Body of pancreas (tissue), 4 donors: ENCODE measurements around the gene EGF. TPM values are rescaled to one million over a fixed set of nuclear protein-coding genes. Genes with fewer than 3 reads are reported as not detected.
A peak's percentile ranks its signal among the peaks of the same experiment; 100 is the strongest.
"Not testable (repeated sequence)": the region's sequence is repeated elsewhere in the genome, so short reads cannot be mapped to it uniquely, and the experiment has no call there.

Experiments
- ATAC-seq: fragments of 150-250 bp; one replicate; pipeline ENCODE4 v1.9.1; 2016
- DNase-seq, 4 donors: peaks; one replicate each; pipeline ENCODE4 v3.0.0-alpha.2; 2019
- H3K27ac ChIP-seq, 4 donors: fragments of 200-600 bp; sonication (generic); 1 replicate in 3 of 4; 2 replicates in 1 of 4; pipeline versions ENCODE4 v1.5.1 to v1.6.1; 2016 to 2019; ENCODE audit warnings: mild to moderate bottlenecking in 1 of 4, mixed read lengths in 1 of 4, moderate library complexity in 1 of 4
- H3K27me3 ChIP-seq, 2 donors: fragments of 200-600 bp; sonication (generic); one replicate each; pipeline ENCODE4 v1.6.0; 2016; ENCODE audit warnings: mild to moderate bottlenecking in 1 of 2
- H3K36me3 ChIP-seq, 2 donors: fragments of 200-600 bp; sonication (generic); replicated peaks in 1 of 2; 2 replicates each; pipeline ENCODE4 v1.5.1; 2016; ENCODE audit warnings: low read depth in 2 of 2; ENCODE audit not compliant: insufficient read depth in 1 of 2
- H3K4me1 ChIP-seq: fragments of 200-600 bp; sonication (generic); one replicate; pipeline ENCODE4 v1.6.0; 2016
- H3K4me3 ChIP-seq, 2 donors: fragments of 200-600 bp; sonication (generic); 1 replicate in 1 of 2; 2 replicates in 1 of 2; pipeline ENCODE4 v1.5.1; 2016 to 2019
- H3K9me3 ChIP-seq, 3 donors: fragments of 200-600 bp; sonication (generic); 1 replicate in 2 of 3; 2 replicates in 1 of 3; pipeline ENCODE4 v1.5.1; 2016
- POLR2A ChIP-seq, 3 donors: fragments of 450-650 bp; IDR thresholded peaks; one replicate each; pipeline ENCODE4 v1.6.1; 2016; ENCODE audit warnings: antibody characterized with exemption in 3 of 3, mild to moderate bottlenecking in 2 of 3
- WGBS, 2 donors: methylation state at CpG; one replicate each; pipeline ENCODE4 v1.1.5; 2017; 5-methylcytosine and 5-hydroxymethylcytosine counted together
- intact Hi-C: fragments of 100-400 bp; cut with DNase I; formaldehyde crosslinking; loops from one replicate; pipeline ENCODE4 v1.15.1; 2023
- total RNA-seq, 2 donors: library from RNA; depleted of rRNA; stranded (reverse); fragments of >200 nt; gene quantifications; one replicate each; pipeline ENCODE4 v1.1.0, GENCODE V29; 2016
- TF ChIP-seq, protein P1 (sequence below), 7 experiments: fragments of 450-650 bp in 4 of 7; fragments of 200-600 bp in 3 of 7; sonication (generic) in 3 of 7; IDR thresholded peaks; one replicate each; pipeline ENCODE4 v1.5.1; 2016 to 2019; ENCODE audit warnings: antibody characterized with exemption in 7 of 7

The EGF gene
- total RNA-seq, 2 donors from 2014 or later: 44.1 to 51.1 TPM

DNA sequence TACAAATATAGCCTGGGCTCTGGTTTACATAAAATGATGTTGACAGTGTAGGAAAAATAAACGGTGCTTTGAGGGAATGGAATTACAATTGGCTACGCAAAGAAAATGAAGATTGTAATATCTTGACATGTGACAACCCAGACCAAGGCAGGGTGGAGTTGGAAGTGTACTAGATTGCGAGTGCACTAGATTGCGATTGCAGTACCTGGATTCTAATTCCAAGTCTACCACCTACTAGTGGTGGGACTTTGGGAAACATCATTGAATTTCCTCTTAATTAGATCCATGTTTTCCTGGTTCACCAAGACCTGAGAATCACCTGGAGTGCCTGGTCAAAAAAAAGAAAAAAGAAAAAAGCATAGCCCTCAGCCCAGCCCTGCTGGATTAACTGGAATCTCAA lies 18.6 kb downstream of the EGF start:
- TF ChIP-seq POLR2A (IDR thresholded peaks at IDR 0.05): no peak
- TF ChIP-seq, protein P1, sequence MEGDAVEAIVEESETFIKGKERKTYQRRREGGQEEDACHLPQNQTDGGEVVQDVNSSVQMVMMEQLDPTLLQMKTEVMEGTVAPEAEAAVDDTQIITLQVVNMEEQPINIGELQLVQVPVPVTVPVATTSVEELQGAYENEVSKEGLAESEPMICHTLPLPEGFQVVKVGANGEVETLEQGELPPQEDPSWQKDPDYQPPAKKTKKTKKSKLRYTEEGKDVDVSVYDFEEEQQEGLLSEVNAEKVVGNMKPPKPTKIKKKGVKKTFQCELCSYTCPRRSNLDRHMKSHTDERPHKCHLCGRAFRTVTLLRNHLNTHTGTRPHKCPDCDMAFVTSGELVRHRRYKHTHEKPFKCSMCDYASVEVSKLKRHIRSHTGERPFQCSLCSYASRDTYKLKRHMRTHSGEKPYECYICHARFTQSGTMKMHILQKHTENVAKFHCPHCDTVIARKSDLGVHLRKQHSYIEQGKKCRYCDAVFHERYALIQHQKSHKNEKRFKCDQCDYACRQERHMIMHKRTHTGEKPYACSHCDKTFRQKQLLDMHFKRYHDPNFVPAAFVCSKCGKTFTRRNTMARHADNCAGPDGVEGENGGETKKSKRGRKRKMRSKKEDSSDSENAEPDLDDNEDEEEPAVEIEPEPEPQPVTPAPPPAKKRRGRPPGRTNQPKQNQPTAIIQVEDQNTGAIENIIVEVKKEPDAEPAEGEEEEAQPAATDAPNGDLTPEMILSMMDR (IDR thresholded peaks at IDR 0.05): peak in 6 of 7 experiments; percentile 8 to 55 (median 49)
- Histone ChIP-seq H3K4me1 (peaks cover 54% of the 10 kb centered on the region), H3K27me3 (no peaks in the 10 kb centered on the region), H3K4me3 (no peak overlapping the region), H3K27ac (peak overlapping the region; percentile 75 to 83 (median 78)), H3K9me3 (no peaks in the 10 kb centered on the region), H3K36me3 (no peaks in the 10 kb centered on the region)
- WGBS, 2 donors: 30 to 36% methylated on average over 4 of the region's 4 CpGs
- peak; percentile 74 for ATAC-seq
- intact Hi-C loops: no loop called here
- peak in 3 of 4 donors; percentile 36 to 65 (median 37) for DNase-seq

DNA sequence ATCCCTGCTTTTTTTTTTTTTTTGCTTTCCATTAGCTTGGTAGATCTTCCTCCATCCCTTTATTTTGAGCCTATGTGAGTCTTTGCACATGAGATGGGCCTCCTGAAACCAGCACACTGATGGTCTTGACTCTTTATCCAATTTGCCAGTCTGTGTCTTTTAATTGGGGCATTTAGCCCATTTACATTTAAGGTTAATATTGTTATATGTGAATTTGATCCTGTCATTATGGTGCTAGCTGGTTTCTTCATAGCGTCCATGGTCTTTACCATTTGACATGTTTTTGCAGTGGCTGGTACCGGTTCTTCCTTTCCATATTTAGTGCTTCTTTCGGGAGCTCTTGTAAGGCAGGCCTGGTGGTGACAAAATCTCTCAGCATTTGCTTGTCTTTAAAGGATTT lies 24.7 kb downstream of the EGF start:
- H3K36me3 ChIP-seq, intact Hi-C loops, H3K4me3 ChIP-seq, H3K27me3 ChIP-seq, DNase-seq, H3K9me3 ChIP-seq, H3K27ac ChIP-seq, ATAC-seq: not testable (repeated sequence)
- H3K4me1 ChIP-seq: peaks cover 21% of the 10 kb centered on the region
- WGBS, 2 donors: 89 to 92% methylated on average over 3 of the region's 3 CpGs

DNA sequence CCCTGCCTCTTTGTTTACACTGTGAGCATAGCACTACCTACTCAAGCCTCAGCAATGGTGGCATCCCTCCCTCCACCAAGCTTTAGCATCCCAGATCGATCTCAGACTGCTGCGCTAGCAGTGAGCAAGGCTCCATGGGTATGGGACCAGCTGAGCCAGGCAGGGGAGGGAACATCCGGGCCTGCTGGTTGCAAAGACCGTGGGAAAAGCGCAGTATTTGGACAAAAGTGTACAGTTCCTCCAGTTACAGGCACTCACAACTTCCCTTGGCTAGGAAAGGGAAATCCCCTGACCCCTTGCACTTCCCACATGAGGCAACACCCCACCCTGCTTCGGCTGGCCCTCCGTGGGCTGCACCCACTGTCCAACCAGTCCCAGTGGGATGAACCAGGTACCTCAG lies 26.5 kb downstream of the EGF start:
- Histone ChIP-seq H3K4me3 (no peak overlapping the region), H3K27me3 (no peaks in the 10 kb centered on the region), H3K27ac (peak overlapping the region in 1 of 4 donors; percentile 34), H3K4me1 (peaks cover 34% of the 10 kb centered on the region), H3K36me3 (no peaks in the 10 kb centered on the region), H3K9me3 (no peaks in the 10 kb centered on the region)
- TF ChIP-seq, protein P1 (IDR thresholded peaks at IDR 0.05): no peak
- TF ChIP-seq POLR2A (IDR thresholded peaks at IDR 0.05): no peak
- intact Hi-C loops: no loop called here
- DNase-seq (peak in 3 of 4 donors; percentile 26 to 43 (median 28)), ATAC-seq (no peak)
- 62 to 77% methylated on average over 7 of the region's 7 CpGs for WGBS, 2 donors

DNA sequence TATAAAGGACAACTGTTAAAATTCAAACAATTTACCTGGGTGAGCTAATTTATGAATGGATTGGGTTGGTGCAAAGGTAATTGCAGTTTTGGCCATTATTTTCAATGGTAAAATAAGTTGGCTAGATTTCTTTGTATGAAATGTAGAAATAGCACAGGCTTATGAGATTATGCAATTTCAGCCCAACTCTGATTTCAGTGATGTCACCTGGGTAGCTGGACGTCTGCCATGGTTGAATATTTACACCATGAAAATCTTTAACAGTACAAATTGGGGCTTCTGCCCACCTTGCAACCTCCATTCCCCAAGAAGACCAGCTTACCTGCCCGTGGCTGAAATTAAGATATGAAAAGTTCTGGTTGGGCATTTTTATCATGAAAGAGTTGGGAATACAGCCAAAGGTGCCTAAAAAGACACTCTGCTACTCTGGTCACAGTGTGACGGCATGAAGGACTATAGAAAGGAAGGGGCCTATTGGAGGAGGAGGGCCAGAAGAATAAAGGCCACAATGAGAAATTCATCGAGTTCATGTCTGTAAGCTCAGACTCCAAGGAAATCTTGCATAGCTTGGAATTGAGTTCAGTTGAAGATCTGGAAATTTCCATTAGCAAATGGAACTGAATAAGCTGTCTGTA lies 29.7 kb downstream of the EGF start:
- DNase-seq (peak; percentile 65 to 74 (median 72)), ATAC-seq (peak; percentile 93)
- H3K27me3 ChIP-seq: no peaks in the 10 kb centered on the region
- 32 to 34% methylated on average over 4 of the region's 4 CpGs for WGBS, 2 donors
- H3K4me1 ChIP-seq: peaks cover 34% of the 10 kb centered on the region
- H3K4me3 ChIP-seq: no peak overlapping the region
- no peaks in the 10 kb centered on the region for H3K36me3 ChIP-seq
- no peaks in the 10 kb centered on the region for H3K9me3 ChIP-seq
- H3K27ac ChIP-seq: peak overlapping the region in 3 of 4 donors; percentile 32 to 67 (median 65)
- no peak for TF ChIP-seq POLR2A (IDR thresholded peaks at IDR 0.05)
- TF ChIP-seq, protein P1 (IDR thresholded peaks at IDR 0.05): no peak
- intact Hi-C loops: no loop called here

DNA sequence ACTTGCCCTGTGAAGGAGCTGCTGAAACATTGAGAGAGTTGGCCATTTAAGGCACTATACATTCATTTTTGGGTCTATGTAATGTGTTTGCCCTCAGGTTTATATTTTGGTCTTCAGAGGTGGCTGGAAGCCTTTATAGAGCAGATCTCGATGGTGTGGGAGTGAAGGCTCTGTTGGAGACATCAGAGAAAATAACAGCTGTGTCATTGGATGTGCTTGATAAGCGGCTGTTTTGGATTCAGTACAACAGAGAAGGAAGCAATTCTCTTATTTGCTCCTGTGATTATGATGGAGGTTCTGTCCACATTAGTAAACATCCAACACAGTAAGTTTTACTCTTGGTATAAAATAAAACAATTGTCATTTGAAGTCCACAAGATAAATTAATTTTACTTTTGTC lies 31.1 kb downstream of the EGF start:
- peaks cover 32% of the 10 kb centered on the region for H3K4me1 ChIP-seq
- TF ChIP-seq, protein P1 (IDR thresholded peaks at IDR 0.05): no peak
- TF ChIP-seq POLR2A (IDR thresholded peaks at IDR 0.05): no peak
- intact Hi-C loops: no loop called here
- WGBS, 2 donors: 18 to 38% methylated on average over 2 of the region's 2 CpGs
- H3K27me3 ChIP-seq: no peaks in the 10 kb centered on the region
- H3K9me3 ChIP-seq: no peaks in the 10 kb centered on the region
- DNase-seq: no peak
- peak overlapping the region in 1 of 4 donors; percentile 40 for H3K27ac ChIP-seq
- peak; percentile 47 for ATAC-seq
- no peak overlapping the region for H3K4me3 ChIP-seq
- no peaks in the 10 kb centered on the region for H3K36me3 ChIP-seq
